NCI-H526 treated with DMSO at 0.1 percent for 48 hours (cell line): ENCODE results near the gene SCN2B.

Source experiments
- DNase-seq: peaks from one replicate; lab custom pipeline; 2025; lab: John Stamatoyannopoulos, UW

Gene SCN2B

DNA sequence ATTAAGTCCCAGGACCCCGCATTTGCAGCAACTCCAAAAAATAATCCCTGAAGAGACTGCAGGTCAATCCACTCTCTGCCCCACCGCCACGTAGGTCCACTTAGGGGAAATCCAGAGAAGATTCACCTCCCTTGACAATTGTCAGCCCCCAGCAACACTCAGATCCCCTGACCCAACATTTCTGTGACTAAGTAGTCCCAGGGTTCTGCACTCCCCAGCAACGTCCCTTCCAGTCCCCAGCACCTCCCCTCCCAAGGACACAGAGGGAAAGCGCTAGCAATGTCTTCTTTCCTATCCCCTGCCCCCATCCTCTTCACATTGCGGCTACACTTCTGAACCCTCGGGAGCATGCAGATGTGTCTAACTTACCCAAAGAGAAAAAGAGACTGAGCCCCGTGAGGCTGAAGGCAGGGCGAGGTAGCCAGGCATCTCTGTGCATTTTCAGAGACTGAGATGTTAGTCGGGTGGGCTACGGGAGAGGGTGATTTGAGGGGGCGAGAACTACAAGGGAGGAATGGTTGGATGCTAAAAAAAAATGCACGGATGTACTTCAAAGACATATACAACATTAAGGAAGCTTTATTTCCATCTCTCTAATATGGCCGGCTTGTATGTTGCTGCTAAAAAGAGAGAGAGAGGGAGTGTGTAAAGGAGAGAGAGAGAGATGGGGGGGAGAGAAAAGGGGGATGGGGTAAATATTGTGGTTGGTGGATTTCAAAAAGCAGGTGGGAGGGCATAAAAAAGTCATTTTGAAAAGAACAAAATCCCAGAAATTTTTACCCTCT, at the start of gene SCN2B:
Gene SCN2B (minus strand): TSS at position 647 of the 785 bp plus-strand sequence. CDS start 208 bp downstream, at position 439.
- DNase-seq = no peak

- DNase-seq = no peak
Observed at GRCh38 chr11:118224511-118225188, 48.2 kb upstream of the SCN2B start, which contains the start of gene JAML. JAML (minus strand) TSS chr11:118225011; CDS start chr11:118214866, 10,145 bp downstream.

DNA sequence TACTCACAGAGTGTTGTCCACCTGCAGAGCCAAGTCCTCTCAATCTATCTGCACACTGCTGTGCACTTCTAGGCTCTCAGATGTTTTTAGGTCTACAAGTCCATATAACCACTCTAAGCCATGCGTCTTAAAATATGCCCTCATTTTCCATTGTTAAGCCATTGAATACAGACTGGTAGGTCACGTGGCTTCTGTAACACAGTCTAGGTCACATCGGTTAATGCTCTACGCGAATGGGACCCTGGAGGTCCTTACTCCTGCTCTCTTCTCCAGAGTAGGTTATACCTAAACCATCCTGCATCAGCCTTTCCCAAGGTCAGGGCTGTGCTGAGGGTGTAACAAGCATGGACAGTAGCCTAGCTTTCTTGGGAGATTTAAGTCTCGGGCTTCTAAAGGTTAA, 47.6 kb upstream of the SCN2B start:
- no peak for DNase-seq

DNA sequence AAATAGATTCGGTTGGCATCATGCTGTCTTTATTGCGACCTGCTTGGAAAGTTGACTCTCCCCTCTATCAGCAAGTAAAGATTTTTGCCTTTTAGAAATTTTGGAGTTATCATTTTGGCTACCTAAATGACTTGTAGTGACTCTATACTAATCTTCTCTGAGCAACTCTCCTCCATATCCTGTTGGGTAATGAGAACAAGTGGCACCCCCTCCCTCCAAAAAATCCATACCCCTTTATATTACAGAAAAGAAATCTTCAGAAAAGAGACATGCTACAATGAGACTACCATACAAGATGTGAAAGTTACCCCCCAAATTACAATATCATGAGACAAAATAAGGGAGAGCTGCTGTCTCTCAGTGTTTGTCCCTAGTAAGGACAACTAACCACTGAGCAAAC, 47.1 kb upstream of the SCN2B start:
- no peak for DNase-seq

DNA sequence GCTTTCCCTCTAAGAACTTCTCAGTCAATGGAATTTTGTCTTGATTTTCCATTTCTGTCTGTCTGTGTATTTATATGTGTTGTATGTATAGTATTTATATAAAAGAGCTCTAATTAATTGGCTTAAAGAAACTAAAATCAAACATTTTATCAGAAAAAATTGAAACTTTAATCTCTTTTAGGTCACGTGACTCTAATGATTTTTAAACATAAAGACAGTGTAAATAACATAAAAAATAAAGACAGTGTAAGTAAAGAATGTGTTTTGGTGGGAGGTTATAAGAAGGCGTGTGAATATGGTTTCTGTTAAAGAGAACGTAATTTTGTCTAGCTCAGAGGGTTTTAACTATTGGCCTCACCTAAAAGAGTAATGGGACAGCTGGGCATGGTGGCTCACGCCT, 46.0 kb upstream of the SCN2B start:
- DNase-seq = no peak

DNA sequence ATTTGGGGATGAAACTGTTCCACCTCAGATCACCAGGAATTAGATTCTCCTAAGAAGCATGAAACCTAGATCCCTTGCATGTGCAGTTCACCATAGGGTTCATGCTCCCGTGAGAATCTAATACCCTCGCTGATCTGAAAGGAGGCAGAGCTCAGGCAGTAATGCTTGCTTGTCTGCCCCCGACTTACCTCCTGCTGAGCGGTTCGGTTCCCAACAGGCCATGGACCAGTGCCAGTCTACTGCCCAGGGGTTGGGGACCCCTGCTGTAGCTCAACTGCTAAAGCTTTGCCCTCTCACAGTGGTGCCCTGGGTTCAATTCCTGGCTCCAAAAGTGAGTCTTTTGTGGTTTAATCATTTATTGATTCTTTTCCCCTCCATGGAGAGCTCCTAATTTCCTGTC, 45.0 kb upstream of the SCN2B start:
- DNase-seq = no peak

DNA sequence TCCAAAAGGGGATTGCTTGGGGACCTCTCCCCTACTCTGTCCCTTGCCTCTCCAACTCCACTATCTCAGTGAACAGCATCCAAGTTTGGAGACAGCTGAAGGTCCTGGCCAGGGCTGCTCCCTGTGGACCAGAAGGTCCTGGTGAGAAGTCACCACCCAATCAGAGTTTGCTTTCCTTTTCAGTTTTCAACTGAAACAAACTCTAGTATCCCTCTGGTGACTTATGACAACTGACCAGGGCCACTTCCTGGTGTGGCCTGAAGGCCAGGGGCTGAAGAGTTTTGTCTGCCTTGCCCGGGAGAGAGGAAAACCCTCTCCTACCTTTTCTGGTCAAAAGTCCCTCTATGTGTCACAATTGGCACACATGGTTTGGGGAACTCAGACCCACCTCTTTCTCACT, 43.3 kb upstream of the SCN2B start:
- DNase-seq = no peak

DNA sequence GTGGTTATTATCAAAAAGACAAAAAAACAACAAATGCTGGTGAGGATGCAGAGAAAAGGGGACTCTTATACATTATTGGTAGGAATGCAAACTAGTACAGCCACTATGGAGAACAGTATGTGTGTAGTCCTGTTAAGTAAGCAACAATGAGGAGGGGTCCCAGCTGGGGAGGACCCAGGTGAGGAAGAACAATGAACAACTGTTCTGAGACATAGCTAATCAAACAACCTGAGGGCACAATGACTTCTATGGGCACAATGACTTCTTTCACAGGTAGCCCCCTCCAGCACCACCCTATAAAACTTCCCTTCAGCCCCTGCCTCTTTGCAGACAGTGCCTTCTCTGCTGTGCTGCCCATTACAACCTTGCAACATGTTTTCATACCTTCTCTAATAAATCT, 42.8 kb upstream of the SCN2B start:
- peak; percentile 96 for DNase-seq

GRCh38 chr11:118217575-118217974, 41.1 kb upstream of the SCN2B start:
- DNase-seq = no peak

GRCh38 chr11:118216621-118217481, 40.4 kb upstream of the SCN2B start:
- no peak for DNase-seq

DNA sequence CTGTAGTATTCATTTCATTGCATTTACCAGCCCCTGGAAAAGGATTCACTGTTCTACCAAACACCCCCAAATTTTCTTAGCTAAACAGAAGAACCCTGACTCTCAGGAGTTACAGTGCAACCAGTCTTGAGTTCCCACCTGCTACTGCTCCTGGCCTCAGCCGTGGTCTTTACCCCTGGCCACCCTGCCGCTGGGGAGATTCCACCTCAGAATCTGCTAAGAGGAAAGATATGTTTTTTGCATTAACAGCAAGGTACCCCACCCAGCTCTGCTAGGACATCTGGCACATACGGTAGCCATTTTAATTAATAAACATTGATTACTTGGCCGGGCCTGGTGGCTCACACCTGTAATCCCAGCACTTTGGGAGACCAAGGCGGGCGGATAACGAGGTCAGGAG, 39.3 kb upstream of the SCN2B start:
- no peak for DNase-seq

- no peak for DNase-seq
Observed at GRCh38 chr11:118215262-118215661, 38.8 kb upstream of the SCN2B start.

- no peak for DNase-seq
Observed at GRCh38 chr11:118214210-118214914, 37.9 kb upstream of the SCN2B start.

DNA sequence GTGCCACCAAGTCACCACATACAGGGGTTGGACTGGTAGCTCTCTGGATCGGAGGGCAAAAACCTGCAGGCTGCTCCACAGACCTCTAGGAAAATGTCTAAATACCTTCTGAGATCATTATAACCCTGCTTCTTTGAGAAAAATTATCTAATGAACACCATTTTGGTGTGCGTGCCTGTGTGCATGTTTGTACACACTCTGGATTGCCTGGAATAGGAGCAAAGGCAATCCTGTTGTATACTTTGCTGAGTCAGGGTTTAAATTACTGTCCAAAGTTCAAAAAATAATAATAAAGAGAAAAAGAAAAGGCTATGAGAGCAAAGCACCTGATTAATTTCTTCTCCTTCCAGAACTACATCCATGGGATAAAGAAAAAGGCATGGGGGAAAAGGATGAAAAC, 37.3 kb upstream of the SCN2B start:
- no peak for DNase-seq

DNA sequence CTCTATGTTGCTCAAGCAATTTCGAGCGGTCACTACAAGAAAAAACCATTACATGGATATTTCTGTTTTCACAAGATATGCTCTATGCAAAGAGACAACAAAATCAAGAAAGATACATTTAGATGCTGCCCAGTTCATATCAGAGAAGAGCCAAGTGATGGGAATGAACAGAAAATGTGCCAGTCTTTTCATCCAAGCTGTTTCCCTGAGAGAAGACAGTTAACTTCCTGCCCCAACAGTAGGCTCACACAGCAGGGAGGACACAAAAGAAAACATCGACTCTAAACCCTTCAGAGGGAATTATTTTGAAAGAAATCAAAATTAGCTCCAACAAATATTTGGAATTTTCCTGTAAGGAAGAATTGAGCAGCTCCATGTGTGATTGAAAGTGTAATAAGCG, 36.8 kb upstream of the SCN2B start:
- no peak for DNase-seq

DNA sequence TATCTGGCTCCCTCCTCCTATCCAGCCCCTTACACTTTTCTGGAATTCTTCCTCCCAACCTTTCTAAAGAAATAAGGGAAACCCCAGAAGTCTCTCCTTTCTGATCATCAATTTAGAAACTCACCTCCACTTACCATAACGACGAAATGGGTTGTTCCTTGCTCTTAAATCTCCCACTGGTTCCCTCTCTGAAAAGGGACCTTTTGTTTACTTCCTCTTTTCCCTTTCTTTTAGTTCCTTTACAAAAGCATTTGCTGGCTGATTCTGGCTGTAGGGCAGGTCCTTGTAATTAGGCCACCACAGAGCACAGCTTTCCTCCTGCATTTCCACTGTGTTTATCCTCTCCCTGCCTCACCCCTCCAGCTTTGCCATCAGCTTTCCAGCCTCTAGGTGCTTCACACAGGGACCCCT, 36.3 kb upstream of the SCN2B start:
- no peak for DNase-seq

DNA sequence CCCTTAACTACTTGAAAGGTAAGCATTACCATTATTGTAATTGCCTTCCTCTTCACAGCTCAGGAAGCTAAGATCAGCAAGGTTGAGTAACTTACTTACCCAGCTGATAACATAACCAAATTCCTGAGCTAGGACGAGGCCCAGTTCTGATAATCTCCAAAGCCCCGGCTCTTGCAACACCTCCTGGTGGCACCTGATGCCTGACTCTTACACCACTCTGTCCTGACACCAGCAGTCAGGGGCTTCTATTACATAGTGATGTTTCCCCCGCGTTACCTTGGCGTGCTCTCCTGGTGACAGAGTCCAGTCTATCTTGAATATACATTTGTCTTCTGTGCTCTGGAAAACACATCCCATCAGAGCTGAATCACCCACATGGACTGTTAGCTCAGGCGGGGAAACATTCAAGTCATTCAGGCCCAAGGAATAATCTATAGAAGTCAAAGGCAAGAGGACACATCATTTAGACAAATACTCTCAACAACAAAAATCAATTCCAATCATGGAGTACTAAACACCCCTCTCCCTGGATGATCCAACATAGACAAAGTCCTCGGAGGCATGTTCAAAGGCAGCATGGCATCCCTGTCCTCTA, 35.8 kb upstream of the SCN2B start:
- DNase-seq = no peak

- DNase-seq = no peak
Observed at GRCh38 chr11:118211006-118211405, 34.6 kb upstream of the SCN2B start.

- DNase-seq = no peak
Observed at GRCh38 chr11:118210323-118210722, 33.9 kb upstream of the SCN2B start.

DNA sequence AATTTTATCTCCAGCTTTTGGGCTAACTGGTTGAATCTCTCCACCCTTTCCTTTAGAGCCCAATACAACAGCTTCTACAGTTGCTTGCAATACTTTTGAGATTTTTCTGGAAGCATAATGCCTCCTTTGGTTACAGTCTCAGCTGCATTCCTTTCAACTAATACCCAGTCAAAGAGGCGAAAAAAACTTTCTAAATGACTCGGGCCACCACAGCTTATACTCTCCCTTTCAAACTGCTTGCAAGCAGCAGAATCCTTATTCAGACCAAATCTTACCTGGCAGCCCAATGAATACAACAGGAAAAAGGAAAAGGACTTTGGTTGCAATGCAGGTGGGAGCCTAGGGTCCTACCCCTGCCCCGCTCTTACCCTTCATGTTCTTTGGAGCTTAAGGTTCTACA, 32.6 kb upstream of the SCN2B start:
- DNase-seq = no peak

DNA sequence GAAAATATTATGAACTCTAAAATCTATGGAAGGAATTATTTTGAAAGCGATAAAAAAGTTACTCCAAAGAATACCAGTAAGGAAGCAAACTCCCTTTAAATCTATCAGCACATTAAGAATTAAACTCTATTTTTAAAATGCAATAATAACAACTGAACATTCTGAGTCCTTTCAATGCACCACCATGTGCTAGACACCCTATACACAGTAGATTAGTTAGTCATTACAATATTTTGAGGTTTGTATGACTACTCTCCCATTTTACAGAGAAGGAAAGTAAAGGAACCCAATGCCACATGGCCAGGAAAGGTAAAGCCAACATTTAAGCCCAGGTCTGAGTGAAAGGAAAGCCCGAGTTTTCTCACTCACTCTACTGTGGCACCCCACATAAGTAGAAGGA, 30.6 kb upstream of the SCN2B start:
- DNase-seq = no peak
